Esophagus squamous epithelium (tissue), 4 donors: ENCODE data around the gene GAS2.

ENCODE experiments used
- POLR2A ChIP-seq, 4 donors: fragments of 450-650 bp; IDR thresholded peaks; one replicate each; pipeline ENCODE4 v1.6.1; 2017; ENCODE audit warnings: antibody characterized with exemption in 4 of 4, mild to moderate bottlenecking in 4 of 4, moderate library complexity in 3 of 4
- TF ChIP-seq, protein P1 (sequence below), 6 experiments: fragments of 450-650 bp in 4 of 6; fragments of 200-600 bp in 2 of 6; sonication (generic) in 2 of 6; IDR thresholded peaks; one replicate each; pipeline ENCODE4 v1.5.1; 2016 to 2019; ENCODE audit warnings: antibody characterized with exemption in 6 of 6, mild to moderate bottlenecking in 4 of 6, moderate library complexity in 4 of 6

DNA sequence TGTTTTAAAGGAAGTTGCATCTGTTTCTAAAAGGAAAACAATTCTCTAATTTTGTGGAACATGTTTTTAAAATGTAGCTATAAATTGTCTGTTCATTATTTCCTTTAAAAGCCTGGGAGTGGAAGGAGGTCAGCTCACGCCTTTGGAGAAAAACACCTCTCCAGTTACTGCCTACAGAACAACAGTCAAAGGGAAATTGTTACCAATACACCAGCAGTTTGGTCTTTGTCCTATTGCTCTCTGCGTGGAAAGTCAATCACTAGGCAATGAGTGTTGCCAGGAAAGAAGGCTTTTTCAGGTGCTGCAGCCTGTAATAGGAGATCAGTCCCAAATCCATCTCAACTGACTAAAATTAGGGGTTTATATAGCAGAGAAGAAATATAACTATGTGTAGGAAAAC lies 141.0 kb downstream of the GAS2 start:
- TF ChIP-seq POLR2A (IDR thresholded peaks at IDR 0.05): no peak
- TF ChIP-seq, protein P1, sequence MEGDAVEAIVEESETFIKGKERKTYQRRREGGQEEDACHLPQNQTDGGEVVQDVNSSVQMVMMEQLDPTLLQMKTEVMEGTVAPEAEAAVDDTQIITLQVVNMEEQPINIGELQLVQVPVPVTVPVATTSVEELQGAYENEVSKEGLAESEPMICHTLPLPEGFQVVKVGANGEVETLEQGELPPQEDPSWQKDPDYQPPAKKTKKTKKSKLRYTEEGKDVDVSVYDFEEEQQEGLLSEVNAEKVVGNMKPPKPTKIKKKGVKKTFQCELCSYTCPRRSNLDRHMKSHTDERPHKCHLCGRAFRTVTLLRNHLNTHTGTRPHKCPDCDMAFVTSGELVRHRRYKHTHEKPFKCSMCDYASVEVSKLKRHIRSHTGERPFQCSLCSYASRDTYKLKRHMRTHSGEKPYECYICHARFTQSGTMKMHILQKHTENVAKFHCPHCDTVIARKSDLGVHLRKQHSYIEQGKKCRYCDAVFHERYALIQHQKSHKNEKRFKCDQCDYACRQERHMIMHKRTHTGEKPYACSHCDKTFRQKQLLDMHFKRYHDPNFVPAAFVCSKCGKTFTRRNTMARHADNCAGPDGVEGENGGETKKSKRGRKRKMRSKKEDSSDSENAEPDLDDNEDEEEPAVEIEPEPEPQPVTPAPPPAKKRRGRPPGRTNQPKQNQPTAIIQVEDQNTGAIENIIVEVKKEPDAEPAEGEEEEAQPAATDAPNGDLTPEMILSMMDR (IDR thresholded peaks at IDR 0.05): no peak
